GM18520 (cell line): ENCODE measurements around the gene ATXN7L3B.
"Not testable (repeated sequence)": the region's sequence is repeated elsewhere in the genome, so short reads cannot be mapped to it uniquely, and the experiment has no call there.

ENCODE experiments used
- ATAC-seq: cut with Tn5 transposase; IDR thresholded peaks from one replicate; pipeline ENCODE4 v1.9.1; 2021; ENCODE audit not compliant: unreplicated experiment

Gene ATXN7L3B, protein sequence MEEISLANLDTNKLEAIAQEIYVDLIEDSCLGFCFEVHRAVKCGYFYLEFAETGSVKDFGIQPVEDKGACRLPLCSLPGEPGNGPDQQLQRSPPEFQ

DNA sequence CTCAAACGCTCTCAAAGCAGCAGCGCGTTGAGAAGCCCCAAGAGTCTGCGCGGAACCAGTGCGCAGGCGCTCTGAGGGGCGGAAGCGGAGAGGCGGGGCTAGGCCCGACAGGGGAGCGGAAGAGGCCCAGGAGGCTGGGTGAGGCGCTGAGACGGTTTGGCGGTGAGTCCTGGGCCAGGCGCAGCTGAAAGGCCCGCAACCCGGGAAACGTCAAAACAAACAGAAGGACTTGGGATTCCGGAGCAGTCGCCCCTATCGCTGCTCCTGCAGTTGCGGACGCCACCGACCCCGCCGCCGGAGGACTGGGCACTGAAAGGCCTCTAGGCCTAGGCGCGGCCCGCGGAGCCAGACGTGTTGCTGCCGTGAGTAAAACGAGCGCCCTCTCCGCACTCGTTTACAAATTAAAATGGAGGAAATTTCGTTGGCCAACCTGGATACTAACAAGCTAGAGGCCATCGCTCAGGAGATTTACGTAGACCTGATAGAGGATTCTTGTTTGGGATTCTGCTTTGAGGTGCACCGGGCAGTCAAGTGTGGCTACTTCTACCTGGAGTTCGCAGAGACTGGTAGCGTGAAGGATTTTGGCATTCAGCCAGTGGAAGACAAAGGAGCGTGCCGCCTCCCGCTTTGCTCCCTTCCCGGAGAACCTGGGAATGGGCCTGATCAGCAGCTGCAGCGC lies at the start of gene ATXN7L3B:
Gene ATXN7L3B (plus strand): TSS at position 129 of the 679 bp plus-strand sequence. CDS start 278 bp downstream, at position 407.
- ATAC-seq: peak; percentile 97

DNA sequence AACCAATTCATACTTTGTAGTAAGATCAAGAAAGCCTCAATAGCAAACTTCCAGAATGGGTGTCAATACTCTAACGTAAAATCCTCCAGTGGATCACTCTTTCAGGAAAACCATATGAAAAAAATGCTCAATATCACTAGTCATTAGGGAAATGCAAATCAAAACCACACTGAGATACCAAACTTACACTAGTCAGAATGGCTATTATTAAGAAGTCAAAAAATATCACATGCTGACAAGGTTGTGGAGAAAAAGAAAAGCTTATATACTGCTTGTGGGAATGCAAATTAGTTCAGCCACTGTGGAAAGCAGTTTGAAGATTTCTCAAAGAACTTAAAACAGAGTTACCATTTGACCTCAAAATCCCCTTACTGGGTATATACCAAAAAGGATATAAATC lies 49.5 kb upstream of the ATXN7L3B start:
- ATAC-seq: peak; percentile 59

DNA sequence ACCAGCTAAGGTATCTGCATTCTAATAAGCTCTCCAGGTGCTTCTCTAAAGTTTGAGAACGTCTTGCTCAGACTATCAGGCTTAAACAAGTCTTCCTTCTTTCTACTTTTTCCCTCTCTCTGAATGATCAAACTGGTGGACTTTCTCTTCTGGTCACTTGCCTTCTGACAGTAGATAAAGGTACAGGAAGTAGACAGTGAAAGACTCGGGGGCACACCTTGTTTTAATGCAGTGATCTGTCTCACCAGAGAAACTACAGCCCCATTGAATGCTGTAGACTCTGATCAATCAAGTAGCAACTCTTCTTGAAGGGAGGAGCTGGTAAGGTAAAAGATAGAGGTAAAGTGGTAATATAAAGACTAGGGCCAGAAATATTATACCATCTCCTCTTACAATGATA lies 48.1 kb upstream of the ATXN7L3B start:
- no peak for ATAC-seq

DNA sequence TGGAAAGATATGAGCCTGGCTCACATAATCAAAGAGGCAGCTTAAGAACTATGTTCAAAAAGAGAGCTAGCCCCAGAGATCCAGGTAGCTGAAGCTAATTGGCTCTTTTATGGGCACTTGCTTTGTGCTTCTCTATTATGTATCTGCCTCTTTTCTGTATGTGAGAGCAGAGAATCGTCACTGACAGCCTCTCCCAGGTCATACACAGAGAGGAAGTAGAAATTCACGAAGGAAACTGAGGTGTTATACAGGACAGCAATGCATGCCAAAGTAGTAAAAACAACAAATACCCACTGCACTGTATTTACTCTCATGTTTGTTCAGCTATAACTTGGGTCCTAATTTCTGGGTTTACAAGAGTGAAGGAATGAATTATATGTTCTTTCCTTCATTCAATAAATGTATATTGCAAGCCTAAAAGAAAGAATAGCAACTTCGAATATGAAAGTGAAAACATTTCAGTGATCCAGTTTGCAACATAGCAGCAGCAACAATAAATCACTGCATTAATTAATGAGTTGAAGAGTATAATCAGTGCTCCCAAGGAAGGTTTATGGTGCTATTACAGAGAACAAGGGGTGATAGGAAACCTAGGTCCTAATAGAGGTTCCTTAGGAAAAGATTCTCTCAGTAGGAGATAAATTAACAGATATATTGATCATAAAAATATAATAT lies 47.1 kb upstream of the ATXN7L3B start:
- peak; percentile 72 for ATAC-seq

DNA sequence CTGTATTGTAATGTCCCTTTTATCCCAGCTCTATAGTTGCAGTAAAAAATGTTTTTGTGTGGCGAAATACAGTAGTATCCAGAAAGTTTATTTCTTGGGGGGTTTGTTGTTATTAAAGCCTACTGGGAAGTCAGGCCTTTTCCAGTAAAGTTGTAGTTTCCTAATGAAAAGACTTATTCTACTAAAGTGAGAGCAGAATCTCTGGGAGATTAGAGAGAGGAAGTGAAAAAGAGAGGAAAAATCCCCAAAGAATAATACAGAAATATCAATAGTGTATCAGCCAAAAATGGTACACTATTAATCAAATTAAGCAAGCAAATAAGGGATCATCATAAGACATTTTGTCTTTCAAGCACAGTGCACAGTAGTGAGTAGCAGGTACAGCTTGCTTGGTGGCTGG lies 46.3 kb upstream of the ATXN7L3B start:
- ATAC-seq: no peak

DNA sequence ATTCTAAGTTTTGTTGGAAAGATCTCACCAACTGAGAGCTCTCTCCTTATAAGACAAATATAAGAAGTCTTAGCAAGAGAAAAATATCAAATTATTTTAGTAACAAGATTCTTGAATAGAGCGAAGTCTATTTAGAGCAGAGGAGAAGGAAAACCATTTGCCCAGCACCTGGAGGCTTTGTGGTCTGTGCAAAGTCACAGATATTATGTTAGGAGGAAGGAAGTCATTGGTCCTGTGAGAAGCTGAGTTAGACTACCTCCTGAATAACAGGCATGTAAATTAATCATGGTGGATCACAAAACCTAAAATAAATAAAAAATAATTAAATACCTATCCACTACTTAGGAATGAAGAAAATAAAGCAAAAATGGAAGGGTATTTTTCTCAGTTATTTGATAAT lies 38.4 kb upstream of the ATXN7L3B start:
- no peak for ATAC-seq

DNA sequence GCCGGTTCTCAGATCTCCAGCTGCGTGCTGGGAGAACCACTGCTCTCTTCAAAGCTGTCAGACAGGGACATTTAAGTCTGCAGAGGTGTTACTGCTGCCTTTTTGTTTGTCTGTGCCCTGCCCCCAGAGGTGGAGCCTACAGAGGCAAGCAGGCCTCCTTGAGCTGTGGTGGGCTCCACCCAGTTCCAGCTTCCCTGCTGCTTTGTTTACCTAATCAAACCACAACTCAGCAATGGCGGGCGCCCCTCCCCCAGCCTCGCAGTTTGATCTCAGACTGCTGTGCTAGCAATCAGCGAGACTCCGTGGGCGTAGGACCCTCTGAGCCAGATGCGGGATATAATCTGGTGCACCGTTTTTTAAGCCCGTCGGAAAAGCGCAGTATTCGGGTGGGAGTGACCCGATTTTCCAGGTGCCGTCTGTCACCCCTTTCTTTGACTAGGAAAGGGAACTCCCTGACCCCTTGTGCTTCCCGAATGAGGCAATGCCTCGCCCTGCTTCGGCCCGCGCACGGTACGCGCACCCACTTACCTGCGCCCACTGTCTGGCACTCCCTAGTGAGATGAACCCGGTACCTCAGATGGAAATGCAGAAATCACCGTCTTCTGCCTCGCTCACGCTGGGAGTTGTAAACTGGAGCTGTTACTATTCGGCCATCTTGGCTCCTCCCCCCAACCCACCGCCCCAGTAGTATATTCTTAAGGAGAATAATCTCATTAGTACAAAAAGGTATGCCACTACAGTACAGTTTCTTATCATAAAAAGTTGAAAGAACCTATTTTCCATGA lies 28.6 kb upstream of the ATXN7L3B start:
- ATAC-seq: not testable (repeated sequence)

DNA sequence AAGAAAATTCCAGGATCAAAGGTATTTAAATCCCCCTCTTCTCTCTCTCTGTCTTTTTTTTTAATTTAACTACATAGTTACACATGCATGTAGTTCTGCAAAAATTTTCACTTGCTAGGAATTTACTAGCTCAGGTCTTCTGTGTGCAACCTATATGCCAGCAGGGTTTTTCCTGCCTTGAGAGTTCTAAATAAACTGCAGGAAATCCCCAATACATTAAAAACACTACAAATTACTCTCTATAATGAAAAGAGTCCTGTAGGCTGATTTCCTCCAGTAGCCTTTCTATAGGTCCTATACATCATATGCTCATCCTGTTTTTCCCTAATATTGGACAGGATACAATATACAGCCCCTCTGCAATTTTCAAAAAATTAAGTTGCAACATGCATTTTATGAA lies 27.7 kb upstream of the ATXN7L3B start:
- ATAC-seq: no peak

DNA sequence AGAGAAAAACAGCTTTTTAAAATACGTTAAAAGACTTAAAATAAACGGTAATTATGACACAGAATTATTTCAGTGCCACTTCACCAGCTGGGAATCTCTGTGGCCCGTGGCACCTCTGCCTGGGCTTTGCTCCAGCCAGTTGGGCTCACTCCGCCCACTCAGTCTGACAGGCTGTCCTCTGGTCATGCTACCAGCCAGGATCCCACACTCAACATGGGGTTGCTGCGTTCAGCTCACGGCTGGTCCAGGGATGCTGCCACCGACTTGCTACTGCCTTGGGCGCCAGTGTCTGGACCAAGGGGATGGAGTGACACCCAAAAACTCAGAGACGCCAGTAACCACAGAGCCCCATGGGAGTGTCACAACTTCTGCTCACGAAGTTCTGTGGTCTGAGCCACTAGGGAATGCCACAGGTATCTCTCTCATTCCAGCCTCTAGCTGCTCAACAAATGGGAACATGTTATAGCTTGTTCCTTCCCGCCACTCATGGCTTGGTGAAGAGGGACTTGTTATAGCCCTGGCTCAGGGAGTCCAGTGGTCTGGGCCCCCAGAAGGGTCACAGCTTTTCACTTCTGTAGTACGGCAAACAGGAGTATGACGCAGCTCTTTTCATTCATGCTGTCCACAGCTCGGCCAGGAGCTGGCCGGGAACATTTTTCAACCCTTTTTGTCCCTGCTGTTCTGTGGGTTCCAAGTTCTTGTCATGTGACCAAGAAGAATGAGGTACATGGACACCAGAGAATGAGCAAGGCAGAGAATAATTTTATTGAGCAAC lies 23.4 kb upstream of the ATXN7L3B start:
- no peak for ATAC-seq

DNA sequence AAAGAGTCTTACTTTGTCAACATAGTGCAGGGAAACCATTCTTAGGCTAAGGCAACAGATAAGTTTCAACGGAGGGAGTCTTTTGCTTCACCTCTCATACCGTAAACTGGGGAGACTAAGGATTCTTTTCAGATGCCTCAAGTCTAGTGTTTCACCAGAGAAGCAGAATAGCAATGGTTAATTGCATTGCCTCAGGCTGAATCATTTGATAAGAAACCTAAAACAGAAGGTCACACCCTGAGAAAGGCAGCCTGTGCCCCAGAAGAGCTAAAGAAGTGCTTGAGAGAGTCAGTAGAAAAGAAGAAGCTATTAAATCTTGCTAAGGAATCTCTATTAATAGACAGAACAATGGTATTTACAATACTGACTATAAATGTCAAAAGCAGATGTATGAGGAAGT lies 21.8 kb upstream of the ATXN7L3B start:
- no peak for ATAC-seq

DNA sequence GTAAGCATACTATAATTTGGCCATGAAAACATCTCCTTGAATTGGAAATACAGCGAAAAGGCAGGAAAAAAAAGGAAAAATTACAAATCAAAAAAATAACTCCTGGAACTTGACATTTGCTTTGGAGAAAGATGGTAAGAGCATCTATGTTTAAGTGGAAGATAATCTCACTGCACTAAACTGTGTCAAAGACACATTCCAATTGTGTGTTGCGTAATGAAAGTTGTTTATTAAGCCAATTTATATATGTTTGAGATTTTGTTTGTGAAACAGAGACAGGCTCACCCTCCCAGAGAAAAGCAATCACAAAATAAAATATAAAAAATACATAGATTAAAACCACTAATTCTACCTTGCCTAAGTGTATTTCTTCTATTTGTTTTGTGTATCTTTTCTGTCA lies 11.1 kb upstream of the ATXN7L3B start:
- no peak for ATAC-seq

DNA sequence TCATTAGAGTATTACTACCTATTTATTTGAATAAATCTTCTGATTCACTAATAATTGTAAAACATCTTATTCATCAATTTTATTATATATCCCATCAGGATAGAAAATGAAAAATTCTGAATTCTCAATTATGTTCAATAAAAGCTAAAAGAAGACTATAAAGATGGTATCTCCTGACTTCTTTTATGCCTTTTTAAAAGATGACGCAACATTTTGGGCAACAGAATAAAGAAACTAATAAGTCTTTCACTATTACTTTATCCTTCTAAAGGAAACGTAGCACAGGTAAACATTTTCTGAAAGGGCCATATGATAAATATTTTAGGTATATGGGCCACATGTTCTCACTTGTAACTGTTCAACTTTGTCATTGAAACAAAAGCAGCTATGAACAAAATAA lies 10.1 kb upstream of the ATXN7L3B start:
- ATAC-seq: no peak

DNA sequence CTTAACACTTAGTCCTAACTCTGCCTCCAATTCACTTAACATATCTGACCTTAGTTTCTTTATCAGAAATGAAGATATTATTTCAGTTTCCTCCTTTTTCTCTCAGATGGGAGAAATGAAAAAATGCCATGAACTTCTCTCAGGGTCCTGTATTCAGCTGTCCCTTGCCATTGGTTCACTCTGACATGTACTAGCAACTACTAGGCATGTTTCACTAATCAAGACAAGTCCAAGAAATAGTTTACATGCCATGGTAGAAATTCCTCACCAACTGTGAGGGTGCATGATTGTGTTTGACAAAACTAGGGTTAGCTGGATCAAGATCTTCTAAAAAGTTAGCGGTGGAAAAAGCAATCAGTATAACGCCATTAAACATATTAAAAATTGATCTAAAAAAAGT lies 7.0 kb upstream of the ATXN7L3B start:
- no peak for ATAC-seq

DNA sequence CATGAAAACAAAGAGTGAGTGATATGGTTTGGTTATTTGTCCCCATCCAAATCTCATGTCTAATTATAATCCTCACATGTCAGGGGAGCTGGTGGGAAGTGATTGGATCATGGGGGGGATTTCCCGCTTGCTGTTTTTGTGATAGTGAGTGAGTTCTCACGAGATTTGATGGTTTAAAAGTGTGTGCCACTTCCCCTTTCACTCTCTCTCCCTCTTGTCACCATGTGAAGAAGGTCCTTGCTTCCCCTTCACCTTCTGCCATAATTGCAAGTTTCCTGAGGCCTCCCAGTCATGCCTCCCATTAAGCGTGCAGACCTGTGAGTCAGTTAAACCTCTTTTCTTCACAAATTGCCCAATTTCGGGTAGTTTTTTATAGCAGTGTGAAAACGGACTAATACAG lies 2.1 kb upstream of the ATXN7L3B start:
- no peak for ATAC-seq

DNA sequence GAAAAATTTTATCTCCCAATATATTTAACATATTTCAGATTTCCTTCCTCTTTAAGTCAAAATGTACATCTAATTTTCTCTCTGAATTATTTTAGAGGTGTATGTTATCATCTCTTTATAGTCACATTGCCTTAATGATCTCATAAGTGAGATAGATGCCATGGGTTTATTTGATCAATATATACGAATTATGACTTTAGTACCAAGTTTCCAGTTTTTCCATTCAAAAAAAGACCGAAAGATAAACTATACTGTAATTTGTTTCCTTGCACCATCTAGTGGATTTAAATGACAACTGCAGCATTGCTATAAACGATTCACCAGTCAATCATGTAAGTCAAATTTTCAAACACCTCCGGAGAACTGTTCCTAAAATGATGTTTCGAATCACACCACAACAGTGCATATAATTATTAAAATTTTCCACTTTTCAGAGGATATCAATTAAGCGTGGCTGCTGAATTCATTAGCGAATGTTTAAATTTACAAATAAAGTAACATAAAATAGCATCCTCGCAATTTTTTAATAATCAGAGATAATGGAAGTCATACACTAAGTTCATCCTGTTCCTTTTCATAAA lies 419 bp upstream of the ATXN7L3B start:
- ATAC-seq: peak; percentile 47

DNA sequence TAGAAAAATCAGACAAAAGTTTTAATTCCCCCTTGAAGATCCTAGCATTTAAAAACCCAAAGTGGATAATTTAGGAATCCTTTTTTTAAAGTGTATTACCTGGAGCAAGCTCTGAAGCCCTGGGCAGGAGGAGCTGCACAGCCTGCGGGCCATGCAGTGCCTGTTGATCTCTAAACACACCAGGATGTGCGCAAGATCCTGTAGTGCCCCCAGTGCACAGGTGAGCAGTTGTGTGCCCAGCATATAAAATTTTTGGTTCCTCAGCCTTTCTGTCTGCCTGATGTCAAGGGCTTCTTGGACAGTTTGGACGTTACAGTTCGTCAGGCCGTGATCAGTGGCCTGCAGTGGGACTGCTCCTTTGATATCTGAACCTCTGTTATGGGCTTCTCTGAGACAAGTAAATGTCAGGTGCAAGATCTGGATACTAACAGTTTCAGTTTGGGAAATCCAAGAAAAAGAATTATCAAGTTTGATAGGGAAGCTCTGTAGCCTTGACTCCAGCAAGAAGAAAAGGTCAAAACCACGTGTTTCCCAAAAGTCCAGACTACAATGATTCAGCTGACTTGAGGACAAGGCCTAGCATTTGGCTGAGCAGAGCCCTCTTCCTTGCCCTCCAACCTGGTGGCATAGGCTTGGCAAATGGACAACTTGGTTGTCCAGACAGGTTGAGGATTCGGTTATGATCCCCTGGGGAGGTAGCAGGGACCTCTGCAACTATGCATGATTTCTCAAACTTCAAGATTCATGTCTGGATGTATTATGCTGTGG lies 1.0 kb downstream of the ATXN7L3B start:
- no peak for ATAC-seq

DNA sequence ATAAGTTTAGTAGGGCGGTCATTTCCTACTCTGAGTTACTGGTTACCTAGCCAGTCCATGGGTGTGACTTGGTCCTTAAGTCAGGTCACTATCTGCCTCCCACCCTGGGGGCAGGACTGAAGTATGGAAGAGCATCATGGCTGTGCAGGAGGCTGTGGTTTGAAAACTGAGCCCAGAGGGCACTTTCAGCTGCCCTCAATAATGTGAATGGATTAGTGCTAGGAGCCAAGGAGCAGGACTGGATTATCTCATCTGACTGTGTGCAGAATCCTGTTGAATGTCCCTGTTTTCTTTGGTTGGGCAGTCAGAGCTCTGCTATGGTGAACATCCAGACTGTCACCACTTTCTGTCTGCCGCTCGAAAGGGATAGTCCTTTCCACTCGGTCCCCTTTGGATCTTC lies 1.6 kb downstream of the ATXN7L3B start:
- no peak for ATAC-seq

DNA sequence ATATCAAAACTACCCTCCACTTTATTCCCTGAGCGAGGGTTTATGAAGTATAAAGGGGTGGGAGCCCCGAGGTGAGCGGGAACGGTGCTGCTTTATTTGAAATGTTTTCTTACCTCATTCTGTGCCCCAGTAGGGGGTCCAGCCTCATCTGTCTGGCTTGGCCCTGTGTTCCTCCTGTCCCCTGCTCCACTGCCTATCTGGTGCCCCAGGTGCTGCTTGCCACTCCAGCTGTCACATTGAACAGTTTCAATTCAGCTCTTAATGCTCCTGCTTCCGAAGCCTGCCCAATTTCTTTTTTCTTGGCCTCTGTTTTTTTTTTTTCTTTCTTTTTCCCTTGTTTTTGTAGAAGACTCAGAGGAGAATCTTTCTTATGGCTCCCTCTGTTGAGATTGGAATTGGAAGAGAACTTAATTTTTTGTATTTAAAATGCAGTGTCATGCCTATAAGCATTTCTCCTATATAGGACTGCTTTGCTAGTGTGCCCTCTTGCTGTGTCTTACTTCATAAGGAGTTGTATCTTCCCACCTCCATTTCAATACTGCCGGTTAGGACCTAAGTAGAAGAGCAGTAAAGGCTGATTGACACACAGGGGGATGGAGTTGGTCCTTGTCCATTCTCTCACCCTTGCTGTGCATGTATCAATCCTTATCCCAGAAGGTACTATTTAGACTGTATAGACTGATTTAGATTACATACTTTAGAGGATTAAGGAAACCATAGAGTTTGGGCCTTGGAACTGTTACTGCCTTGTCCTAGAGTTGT lies 2.3 kb downstream of the ATXN7L3B start:
- no peak for ATAC-seq

DNA sequence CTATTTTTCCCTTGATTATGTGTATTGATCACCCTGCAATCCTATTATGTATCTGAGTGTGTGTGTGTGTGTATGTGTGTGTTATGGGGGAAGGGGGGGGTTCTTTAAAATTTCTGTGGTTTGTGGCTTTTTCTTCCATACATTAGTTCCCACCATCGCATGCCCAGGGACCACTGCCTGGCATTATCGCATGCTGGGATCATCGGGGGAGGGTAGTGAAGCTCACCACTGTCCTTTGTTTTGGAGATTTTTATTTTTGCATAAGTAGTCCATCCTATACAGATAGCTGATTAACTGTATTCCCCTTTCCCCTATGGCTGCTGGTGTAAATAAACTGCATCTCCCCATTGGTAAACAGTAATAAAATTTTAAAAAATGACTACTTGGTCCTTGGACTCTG lies 3.4 kb downstream of the ATXN7L3B start:
- ATAC-seq: no peak
